Stimulated activated CD4-positive, alpha-beta T cell treated with anti-CD3 and anti-CD28 coated beads, Interleukin-1b, Interleukin-23, amount 100 ng/mL, for 48 hours (primary cell): ENCODE results near the gene IRF3.

Experiments
- DNase-seq: peaks from one replicate; pipeline ENCODE4 v3.0.0-alpha.2; 2020

The IRF3 gene

DNA sequence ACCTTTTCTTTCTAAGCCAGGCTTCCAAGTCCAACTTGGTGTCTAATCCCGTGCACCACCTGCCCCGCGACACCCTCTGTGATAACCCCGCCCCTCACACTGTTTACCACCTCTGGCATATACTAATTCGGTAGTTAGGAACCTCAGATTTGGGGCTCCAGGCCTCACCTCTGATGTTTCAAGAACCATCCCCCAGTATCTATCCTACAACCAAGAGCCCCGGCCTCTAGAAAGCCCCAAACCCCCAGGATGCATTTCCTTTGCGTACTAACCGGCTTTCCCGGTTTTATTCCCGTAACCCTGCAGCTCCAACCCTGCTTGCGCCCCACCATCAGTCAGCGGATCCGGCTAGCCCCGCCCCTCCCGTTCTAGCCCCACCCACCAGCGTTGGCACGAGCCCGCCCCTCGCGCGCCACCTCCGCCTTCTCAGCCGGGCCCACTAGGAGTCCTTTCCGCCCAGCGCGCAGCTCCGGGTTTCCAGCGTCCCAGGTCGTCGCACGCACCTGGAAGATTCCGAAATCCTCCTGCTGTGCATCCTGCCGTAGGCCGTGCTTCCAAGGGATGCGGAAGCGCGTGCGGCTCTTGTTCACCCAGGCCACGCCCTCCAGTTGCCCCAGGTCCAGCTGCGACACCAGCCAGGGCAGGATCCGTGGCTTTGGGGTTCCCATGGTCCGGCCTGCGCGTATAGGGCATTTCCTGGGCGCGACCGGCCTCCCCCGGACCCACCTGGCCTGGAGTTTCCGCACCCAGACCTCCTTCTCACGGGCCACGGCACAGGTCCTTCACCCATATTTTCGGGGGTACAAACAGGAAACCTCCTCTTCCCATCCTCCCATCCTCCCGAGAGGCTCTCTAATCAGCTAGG, 1.3 kb downstream of the IRF3 start:
- DNase-seq, result peak; percentile 86

DNA sequence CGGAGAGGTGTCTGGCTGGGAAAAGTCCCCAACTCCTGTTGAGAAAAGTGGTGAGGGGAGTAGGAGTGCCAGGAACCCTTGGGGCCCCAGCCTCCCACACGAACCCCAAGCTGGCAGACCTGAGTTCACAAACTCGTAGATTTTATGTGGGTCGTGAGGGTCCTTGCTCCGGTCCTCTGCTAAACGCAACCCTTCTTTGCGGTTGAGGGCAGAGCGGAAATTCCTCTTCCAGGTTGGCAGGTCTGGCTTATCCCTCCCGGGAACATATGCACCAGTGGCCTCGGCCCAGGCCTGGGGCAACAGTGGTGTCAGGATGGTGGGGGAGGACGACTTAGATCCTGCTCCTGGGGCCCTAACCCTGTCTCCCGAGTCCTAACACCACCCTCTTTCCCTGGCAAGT, 2.4 kb downstream of the IRF3 start:
- no peak for DNase-seq

DNA sequence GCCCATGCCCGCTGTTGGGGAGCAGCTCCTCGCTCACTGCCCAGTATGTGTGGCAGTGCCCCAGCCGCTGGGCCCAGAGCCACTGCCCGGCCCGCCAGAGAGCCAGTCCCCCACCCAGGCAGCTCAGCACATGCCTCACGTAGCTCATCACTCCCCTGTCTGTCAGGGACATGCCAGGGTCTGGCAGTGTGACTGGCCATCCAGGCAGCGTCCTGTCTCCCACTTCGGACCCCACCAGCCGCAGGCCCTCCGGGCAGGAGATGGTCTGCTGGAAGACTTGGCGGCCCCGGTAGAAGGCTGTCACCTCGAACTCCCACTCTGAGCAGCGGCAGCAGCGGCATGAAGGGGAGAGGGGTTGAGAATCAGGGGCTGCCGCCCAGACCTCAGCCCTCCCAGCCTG, 3.6 kb downstream of the IRF3 start:
- no peak for DNase-seq

DNA sequence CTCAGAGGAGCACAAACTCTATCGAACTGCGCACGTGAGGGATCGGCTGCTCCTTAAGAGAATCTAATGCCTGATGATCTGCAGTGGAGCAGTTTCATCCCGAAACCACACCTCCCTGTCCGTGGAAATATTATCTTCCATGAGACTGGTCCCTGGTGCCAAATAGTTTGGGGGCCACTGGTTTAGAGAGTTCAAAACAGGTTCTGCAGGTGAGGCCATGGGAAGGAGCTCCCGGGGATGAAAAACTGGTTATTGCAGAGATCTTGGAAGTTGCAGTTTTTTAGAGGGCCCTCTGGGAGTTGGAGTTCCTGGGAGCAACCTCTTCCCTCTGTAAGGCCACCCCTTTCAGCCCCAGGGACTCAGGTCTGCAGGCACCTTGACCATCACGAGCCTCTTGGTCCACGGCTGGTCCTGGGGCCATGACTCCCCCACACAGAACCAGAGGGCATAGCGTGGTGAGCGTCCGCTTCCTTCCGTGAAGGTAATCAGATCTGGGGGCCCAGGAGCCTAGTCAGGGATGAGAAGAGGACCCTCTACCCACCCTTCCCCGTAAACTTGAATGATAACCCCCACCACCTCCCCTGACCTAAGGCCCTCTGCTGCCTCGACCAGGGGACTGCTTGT, 5.2 kb downstream of the IRF3 start:
- no peak for DNase-seq

DNA sequence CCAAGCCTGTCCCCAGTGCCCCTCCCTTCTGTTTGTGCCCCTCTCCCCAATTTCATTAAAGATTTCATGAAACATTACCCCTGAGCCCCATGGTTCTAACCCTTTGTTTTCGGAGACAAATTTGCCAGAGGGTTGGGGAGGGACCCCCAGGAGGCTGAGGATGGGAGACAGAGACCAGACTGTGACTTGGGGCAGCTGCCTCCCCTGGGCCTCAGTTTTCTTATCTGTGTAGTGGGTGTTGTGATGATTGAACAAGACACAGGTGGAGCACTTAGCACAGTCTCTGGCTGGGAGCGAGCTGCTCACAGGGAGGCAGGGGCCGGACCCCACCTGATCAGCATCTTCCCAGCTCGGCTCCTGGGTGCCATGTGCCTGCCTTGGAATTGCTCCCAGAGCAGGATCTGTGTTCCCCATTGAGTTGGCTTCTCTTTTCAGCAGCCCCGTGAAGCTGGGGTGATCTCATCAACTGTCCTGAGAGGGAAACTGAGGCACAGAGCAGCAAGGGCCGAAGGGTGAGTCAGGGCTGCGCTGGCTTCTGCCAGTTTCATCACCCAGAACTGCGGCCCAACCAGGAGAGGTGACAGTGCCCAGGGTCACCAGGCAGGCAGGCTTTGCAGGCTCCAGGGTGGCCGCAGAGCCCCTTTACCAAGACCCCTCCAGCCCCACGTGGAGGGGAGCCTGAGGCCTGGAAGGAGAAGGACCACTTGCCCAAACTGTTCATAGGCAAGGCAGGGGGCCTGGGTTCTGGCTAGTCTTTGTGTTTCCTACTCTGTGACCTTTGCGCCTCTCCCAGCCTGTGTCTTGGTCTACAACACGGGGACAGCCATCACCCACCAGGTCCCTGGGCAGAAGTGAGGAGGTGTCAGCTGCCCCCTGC, 6.9 kb downstream of the IRF3 start:
- no peak for DNase-seq

DNA sequence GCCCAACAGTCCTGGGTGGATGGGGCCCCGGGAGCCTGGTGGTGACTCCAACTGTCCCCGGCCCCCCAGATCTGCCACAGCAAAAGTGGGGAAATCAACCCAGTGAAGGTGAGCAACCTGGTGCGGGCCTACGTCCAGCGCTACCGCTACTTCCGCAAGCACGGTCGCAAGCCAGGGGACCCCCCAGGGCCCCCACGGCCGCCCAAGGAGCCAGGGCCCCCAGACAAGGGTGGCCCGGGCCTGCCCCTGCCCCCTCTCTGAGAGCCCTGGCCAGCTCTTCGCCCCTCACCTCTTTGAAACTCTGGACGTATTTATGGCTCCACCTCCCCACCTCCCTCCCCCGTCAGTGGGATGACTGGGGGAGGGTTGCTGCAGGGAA, 7.5 kb downstream of the IRF3 start:
- no peak for DNase-seq

DNA sequence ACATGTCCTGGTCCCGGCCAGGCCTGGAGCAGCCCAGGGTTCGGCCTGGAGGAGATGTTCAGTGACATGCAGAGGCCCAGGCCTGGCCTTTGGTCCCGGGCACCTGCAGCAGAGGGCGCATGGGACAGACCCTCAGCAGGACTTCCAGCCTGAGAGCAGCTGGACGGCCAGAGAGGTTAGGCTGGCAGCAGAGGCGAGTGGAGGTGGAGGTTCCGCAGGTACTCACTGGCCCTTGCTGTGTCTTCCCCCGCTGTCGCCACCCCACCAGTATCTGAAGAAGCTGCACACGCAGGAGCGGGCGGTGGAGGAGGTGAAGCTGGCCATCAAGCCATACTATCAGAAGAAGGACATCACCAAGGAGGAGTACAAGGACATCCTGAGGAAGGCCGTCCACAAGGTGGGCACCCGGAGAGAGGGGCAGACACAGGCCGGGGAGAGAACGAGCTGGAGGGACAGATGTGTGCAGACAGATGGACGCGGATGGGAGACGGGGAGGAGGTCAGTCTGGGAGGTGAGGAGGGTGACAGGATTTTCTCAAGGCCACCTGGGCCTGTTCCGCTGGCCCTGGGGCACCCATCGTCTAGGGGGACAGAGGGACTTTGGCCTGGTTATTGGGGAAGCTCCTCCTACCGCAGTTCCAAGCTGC, 8.0 kb downstream of the IRF3 start:
- DNase-seq, result no peak

DNA sequence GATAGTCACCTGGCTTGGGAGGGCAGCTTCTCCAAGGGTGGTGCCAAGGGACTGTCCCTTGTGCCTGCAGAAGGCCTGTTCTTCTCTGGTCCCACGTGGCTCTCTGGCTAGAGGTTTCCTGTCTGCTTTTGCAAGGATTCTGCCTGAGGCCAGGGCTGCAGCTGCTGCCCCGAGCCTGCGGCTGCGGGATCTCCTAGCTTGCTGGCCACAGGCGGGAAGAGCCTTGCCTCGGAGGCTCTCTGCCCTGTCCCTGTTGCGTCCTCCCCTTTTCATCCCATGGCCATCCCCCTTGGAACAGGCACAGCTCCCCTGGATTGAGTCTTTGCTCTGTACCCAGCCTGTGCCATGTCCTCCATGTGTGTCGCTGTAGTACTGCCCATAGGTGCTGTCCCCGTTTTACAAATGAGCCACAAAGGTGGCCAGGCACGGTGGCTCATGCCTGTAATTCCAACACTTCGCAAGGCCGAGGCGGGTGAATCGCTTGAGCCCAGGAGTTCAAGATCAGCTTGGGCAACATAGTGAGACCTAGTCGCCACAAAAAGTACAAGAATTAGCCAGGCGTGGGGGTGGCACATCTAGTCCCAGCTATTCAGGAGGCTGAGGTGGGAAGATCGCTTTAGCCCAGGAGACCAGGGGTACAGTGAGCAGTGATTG, 9.1 kb downstream of the IRF3 start:
- DNase-seq, result no peak

DNA sequence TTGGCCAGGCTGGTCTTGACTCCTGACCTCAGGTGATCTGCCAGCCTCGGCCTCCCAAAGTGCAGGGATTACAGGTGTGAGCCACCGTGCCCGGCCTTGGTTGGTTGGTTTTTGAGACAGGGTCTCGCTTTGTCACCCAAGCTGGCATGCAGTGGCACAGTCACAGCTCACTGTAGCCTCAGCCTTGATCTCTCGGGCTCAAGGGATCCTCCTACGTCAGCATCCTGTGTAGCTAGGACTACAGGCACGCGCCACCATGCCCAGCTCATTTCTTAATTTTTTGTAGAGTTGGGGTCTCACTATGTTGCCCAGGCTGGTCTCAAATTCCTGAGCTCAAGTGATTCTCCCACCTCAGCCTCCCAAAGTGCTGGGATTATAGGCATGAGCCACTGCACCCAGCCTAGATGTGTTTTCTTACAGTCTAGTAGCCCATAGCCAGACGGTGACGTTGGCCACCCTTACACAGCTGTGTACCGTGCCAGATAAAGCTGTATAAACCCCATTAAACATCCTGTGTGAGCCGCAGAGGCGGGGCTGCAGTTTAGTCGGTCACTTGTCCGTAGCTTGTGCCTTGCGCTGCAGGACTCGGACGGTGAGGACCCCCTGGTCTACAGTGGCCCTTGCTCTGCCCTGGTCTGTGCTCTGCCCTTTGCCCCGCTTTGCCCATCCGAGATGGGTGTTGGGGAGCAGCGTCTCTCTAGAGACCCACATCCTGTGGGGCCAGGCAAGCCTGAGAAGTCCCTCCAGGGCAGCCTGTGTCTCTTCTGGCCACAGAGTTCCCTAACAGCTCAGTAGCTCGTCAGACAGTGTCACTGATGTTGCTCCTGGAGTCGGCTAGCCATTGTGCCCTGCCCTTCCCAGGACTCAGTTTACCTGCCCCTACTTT, 9.8 kb downstream of the IRF3 start:
- no peak for DNase-seq

DNA sequence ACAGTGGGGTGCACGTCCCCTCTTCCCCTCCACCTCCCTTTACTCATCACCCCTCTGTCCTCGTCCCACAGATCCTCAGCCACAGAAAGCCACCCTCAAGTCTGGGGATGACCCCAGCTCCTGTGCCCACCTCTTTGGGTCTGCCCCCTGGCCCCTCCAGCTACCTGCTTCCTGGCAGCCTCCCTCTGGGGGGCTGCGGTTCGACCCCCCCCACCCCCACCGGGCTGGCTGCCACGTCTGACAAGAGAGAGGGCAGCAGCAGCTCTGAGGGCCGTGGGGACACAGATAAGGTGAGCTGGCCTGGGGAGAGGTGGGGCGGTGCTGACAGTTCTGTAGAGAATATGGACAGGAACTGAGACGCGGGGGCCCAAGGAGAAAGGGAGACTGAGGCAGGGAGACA, 11.1 kb downstream of the IRF3 start:
- DNase-seq, result no peak

DNA sequence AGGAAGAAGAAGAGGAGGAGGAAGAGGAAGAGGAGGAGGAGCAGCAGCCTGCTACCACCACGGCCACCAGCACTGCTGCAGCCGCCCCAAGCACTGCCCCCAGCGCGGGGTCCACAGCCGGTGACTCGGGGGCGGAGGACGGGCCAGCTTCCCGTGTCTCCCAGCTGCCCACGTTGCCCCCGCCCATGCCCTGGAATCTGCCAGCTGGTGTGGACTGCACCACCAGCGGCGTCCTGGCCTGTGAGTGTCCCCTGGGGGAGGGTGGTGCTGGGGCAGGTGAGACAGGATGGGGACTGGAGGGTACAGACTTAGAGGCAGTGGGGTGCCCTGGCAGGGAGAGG, 12.2 kb downstream of the IRF3 start:
- DNase-seq, result no peak

DNA sequence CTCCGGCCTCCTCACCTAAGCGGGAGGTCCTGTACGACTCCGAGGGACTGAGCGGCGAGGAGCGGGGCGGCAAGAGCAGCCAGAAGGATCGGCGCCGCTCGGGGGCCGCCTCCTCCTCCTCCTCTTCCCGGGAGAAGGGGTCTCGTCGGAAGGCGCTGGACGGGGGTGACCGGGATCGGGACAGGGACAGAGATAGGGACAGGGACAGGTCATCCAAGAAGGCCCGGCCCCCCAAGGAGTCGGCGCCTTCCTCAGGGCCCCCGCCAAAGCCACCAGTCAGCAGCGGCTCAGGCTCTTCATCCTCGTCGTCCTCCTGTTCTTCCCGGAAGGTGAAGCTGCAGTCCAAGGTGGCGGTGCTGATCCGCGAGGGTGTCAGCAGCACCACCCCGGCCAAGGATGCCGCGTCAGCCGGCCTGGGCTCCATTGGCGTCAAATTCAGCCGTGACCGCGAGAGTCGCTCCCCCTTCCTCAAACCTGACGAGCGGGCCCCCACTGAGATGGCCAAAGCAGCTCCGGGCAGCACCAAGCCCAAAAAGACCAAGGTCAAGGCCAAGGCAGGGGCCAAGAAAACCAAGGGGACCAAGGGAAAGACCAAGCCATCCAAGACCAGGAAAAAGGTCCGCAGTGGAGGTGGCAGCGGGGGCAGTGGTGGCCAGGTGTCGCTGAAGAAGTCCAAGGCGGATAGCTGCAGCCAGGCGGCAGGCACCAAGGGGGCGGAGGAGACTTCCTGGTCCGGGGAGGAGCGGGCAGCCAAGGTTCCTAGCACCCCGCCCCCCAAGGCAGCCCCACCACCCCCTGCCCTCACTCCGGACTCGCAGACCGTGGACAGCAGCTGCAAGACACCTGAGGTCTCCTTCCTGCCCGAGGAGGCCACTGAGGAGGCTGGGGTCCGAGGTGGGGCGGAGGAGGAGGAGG, 12.8 kb downstream of the IRF3 start:
- DNase-seq, result no peak

DNA sequence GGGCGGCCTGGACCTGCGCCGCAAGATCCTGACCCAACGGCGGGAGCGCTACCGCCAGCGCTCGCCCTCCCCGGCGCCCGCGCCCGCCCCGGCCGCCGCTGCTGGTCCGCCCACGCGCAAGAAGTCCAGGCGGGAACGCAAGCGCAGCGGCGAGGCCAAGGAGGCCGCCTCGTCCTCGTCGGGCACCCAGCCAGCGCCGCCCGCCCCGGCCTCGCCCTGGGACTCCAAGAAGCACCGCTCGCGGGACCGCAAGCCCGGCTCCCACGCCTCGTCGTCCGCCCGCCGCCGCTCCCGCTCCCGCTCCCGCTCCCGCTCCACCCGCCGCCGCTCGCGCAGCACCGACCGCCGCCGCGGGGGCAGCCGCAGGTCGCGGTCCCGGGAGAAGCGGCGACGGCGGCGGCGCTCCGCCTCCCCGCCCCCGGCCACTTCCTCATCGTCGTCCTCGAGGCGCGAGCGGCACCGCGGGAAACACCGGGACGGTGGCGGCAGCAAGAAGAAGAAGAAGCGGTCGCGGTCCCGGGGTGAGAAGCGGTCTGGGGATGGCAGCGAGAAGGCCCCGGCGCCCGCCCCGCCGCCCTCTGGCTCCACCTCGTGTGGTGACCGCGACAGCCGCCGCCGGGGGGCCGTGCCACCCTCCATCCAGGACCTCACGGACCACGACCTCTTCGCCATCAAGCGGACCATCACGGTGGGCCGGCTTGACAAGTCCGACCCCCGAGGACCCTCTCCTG, 13.7 kb downstream of the IRF3 start:
- no peak for DNase-seq

DNA sequence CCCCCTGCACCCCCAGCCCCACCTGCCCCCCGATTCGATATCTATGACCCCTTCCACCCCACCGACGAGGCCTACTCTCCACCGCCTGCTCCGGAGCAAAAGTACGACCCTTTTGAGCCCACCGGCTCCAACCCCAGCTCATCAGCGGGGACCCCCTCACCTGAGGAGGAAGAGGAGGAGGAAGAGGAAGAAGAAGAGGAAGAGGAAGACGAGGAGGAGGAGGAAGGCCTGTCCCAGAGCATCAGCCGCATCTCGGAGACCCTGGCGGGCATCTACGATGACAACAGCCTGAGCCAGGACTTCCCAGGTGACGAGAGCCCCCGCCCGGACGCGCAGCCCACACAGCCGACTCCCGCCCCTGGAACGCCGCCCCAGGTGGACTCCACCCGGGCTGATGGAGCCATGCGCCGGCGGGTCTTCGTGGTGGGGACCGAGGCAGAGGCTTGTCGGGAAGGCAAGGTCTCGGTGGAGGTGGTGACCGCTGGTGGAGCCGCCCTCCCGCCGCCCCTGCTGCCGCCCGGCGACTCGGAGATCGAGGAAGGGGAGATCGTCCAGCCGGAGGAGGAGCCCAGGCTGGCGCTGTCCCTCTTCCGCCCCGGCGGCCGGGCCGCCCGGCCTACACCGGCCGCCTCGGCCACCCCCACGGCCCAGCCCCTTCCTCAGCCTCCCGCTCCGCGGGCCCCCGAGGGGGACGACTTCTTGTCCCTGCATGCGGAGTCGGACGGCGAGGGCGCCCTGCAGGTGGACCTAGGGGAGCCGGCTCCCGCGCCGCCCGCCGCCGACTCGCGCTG, 14.4 kb downstream of the IRF3 start:
- no peak for DNase-seq

DNA sequence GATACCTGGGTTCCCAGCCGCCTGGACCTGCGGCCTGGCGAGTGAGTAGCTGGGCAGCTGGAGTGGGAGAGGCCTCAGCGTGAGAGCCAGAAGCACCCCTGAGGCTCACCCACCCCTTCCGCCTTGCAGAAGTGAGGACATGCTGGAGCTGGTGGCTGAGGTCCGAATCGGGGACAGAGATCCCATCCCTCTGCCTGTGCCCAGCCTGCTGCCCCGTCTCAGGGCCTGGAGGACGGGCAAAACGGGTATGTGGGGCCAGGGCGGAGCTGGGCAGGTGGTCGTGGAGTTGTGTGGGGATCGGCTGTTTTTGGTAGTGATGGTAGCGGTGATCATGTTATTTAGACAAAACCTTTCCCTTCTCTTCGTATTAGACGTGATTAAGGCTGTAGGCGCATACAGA, 19.1 kb downstream of the IRF3 start:
- no peak for DNase-seq

DNA sequence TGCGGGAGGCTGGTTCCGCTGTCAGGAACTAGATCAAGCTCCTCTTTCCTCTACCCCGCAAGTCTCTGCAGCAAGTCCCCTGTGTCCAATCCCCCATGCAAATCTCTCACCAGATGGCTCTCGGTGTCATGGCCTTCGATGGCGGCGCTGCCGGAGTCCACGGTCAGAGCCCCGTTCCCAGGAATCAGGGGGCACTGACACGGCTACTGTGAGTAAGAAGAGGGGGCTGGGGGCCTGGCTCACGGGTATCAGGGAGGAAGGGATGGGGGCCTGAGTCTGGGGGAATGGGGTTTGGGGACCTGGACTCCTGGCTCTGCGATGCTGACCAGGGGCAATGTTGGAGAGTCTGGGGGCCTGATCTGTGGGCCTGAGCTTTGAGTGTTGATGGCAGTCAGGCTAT, 19.7 kb downstream of the IRF3 start:
- no peak for DNase-seq

DNA sequence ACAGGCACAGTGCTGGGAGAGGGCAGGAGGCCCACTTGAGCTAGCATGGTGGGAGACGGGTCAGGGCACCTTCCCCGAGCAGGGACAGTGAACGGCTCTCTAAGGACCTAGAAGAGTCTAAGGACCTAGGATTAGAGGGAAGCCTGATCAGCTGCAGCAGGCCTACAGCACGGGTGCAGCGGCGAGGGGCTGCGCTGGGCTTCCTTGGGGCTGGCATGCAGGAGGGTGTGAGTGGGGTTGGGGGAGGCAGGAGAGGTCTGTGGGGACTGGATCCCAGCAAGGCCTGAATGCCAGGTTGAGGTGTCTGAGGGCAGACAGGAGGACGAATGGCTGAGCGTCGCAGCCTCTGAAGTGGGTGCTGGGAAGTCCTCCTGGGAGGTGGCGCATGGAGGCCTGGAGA, 20.1 kb downstream of the IRF3 start:
- no peak for DNase-seq

DNA sequence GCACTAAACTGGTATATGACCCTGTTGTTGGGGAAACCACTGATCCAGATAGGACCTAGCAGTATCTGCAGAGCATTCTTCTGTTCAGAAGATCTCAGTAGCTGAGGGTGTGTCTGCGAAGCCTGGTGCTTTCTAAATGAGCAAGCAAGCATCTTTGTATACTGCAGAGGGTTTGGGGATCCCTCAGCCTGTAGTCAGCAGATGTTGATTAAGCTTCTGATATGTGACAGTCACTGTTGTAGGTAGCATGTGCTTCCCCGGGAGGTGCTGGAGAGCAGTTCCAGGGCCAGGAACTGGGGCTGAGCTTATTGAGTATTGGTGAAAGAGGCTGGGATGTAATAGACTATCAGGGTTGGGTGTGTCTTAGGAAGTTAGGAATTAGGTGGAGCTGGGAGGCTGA, 22.2 kb downstream of the IRF3 start:
- peak; percentile 46 for DNase-seq

DNA sequence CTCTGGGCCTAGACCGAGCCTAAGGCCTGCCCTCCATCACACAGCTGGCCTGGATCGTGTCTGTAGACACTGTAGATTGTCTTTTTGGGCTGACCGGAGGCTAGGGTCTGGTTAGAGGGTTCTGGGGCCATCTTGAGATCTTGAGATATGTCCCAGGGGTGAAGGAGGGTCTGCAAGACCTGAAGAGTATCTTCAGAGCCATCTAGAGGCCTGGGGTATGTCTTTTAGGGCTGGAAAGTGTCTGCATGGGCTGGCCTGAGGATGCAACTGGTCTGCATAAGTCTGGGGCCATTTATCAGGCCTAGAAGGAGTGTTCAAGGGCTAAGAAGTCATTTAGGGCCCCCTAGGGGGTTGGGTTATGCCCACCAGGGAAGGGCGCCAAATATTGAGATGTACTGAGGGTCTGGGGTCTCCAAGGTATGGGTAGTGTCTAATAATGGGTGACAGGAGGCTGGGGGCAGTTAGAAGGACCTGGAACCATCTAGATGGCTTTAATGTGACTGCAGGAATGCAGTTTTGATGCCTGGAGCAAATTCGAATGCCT, 23.1 kb downstream of the IRF3 start:
- DNase-seq, result no peak
